PFSK-1 (cell line): ENCODE data around the gene RNF169.

ENCODE experiments used
- FOXP2 ChIP-seq: optimal IDR thresholded peaks from 2 replicates; pipeline ENCODE3; 2011; ENCODE audit warnings: borderline replicate concordance, control low read depth, inconsistent platforms; ENCODE audit not compliant: insufficient read depth; ENCODE audit errors: extremely low read length, extremely low read depth
- POLR2AphosphoS5 ChIP-seq: IDR thresholded peaks from 2 replicates; pipeline ENCODE4 v1.6.1; 2012; ENCODE audit warnings: low read depth, mild to moderate bottlenecking, control low read depth, low read length, moderate library complexity
- REST ChIP-seq, 2 experiments: IDR thresholded peaks; 2 replicates each; pipeline versions ENCODE4 v1.6.1 to v1.8.0; 2011 to 2012; ENCODE audit warnings: low read depth in 2 of 2, low read length in 2 of 2, control low read depth in 1 of 2, inconsistent platforms in 1 of 2, mild to moderate bottlenecking in 1 of 2, moderate library complexity in 1 of 2; ENCODE audit not compliant: insufficient read depth in 1 of 2
- SIN3A ChIP-seq: IDR thresholded peaks from 2 replicates; pipeline ENCODE4 v1.6.1; 2012; ENCODE audit warnings: mild to moderate bottlenecking, low read length, moderate library complexity, borderline replicate concordance; ENCODE audit not compliant: insufficient read depth
- TAF1 ChIP-seq: IDR thresholded peaks from 2 replicates; pipeline ENCODE4 v1.6.1; 2012; ENCODE audit warnings: low read length, control low read depth, borderline replicate concordance; ENCODE audit not compliant: insufficient read depth

Gene RNF169

GRCh38 chr11:74720596-74721478 is 27.8 kb upstream of the RNF169 start:
- TF ChIP-seq TAF1 = no peak
- no peak for TF ChIP-seq POLR2AphosphoS5
- no peak for TF ChIP-seq FOXP2

DNA sequence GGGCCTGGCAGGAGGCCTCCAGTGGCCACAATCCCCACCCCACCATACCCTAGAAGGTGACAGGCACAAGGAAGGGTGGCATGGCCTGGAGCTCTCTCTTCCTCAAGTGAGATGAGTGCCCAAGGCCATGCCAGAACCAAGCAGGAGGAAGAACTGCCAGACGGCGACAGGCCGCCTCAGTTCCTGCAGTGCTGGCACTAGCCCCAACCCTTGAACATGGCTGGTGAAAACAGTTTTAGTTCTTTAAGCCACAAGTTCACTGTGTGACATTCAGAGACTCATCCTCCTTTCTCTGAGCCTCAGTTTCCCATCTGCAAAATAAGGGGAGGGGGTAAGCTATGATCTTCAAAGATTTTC is 27.2 kb upstream of the RNF169 start:
- TF ChIP-seq FOXP2 (no peak), POLR2AphosphoS5 (no peak), SIN3A (no peak), REST (IDR thresholded peaks at IDR 0.05; ENCODE audit: insufficient read depth in 1 of 2, low read depth in 2 of 2, low read length in 2 of 2) (no peak), TAF1 (no peak)

GRCh38 chr11:74723511-74723910 is 25.1 kb upstream of the RNF169 start:
- TF ChIP-seq REST (IDR thresholded peaks at IDR 0.05; ENCODE audit: insufficient read depth in 1 of 2, low read depth in 2 of 2, low read length in 2 of 2) = no peak

DNA sequence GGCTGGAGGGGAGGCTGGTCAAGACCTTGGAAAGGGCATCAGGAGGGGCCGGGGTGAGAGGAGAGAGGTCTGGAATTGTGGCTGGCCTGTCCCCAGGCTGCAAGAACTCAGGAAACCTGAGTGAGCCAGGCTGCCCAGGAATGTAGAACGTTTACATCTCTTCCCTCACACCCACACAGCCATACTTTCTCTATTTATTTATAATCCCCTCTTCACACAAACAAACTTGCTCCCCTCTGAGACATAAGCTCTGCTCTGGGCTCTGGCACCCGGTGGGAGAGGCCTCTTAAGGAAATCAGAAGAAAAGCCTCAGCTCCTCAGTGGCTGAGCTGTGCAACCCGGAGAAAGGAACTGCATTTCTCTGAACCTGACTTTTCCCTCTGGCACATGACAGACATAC is 22.9 kb upstream of the RNF169 start:
- TF ChIP-seq FOXP2 (no peak), TAF1 (no peak), POLR2AphosphoS5 (no peak), SIN3A (no peak), REST (IDR thresholded peaks at IDR 0.05; ENCODE audit: insufficient read depth in 1 of 2, low read depth in 2 of 2, low read length in 2 of 2) (no peak)

GRCh38 chr11:74726547-74727182 is 22.0 kb upstream of the RNF169 start:
- TF ChIP-seq FOXP2 (peak; percentile 65), TAF1 (no peak)

GRCh38 chr11:74729397-74729796 is 19.3 kb upstream of the RNF169 start:
- no peak for TF ChIP-seq TAF1
- TF ChIP-seq FOXP2 = no peak
- no peak for TF ChIP-seq REST (IDR thresholded peaks at IDR 0.05; ENCODE audit: insufficient read depth in 1 of 2, low read depth in 2 of 2, low read length in 2 of 2)
- TF ChIP-seq POLR2AphosphoS5 = no peak
- no peak for TF ChIP-seq SIN3A
